ENCODE measurements around the gene WNK4.

WNK4 gene

DNA sequence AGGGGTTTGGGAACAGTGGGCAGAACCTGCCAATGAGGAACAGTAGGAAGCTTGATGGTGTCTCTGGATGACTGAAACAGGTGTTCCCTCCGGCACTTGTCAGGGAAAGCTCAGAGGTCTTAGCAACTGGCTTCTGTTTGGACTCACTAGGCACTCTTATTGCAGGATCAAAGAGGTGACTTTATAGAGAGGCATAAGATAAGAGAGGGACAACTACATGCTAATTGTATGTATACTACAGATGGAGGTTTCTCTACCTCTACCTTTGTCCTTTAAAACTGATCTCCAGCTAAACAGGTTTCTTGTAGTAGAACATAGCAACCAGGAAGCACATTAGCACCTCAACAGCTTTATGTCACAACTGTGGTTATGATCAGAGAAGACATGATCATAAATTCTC is 25.8 kb downstream of the WNK4 start:
- no peak for TF ChIP-seq GLIS3 (CRISPR knock-in tag; IDR thresholded peaks at IDR 0.05)
- TF ChIP-seq SNAI2 (CRISPR knock-in tag; IDR thresholded peaks at IDR 0.05) = no peak
- TF ChIP-seq ZC3H10 (CRISPR knock-in tag; IDR thresholded peaks at IDR 0.05) = no peak
- no peak for TF ChIP-seq RARB (CRISPR knock-in tag; IDR thresholded peaks at IDR 0.05)
- TF ChIP-seq, protein P1, sequence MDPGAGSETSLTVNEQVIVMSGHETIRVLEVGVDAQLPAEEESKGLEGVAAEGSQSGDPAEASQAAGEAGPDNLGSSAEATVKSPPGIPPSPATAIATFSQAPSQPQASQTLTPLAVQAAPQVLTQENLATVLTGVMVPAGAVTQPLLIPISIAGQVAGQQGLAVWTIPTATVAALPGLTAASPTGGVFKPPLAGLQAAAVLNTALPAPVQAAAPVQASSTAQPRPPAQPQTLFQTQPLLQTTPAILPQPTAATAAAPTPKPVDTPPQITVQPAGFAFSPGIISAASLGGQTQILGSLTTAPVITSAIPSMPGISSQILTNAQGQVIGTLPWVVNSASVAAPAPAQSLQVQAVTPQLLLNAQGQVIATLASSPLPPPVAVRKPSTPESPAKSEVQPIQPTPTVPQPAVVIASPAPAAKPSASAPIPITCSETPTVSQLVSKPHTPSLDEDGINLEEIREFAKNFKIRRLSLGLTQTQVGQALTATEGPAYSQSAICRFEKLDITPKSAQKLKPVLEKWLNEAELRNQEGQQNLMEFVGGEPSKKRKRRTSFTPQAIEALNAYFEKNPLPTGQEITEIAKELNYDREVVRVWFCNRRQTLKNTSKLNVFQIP (CRISPR knock-in tag; IDR thresholded peaks at IDR 0.05; ENCODE audit: borderline replicate concordance, low read depth) = no peak
- TF ChIP-seq BACH2 (CRISPR knock-in tag; IDR thresholded peaks at IDR 0.05; ENCODE audit: borderline replicate concordance) = no peak
- TF ChIP-seq, protein P2, sequence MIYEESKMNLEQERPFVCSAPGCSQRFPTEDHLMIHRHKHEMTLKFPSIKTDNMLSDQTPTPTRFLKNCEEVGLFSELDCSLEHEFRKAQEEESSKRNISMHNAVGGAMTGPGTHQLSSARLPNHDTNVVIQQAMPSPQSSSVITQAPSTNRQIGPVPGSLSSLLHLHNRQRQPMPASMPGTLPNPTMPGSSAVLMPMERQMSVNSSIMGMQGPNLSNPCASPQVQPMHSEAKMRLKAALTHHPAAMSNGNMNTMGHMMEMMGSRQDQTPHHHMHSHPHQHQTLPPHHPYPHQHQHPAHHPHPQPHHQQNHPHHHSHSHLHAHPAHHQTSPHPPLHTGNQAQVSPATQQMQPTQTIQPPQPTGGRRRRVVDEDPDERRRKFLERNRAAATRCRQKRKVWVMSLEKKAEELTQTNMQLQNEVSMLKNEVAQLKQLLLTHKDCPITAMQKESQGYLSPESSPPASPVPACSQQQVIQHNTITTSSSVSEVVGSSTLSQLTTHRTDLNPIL (CRISPR knock-in tag; IDR thresholded peaks at IDR 0.05; ENCODE audit: low read depth) = no peak
- TF ChIP-seq CSDC2 (CRISPR knock-in tag; IDR thresholded peaks at IDR 0.05) = no peak
- no peak for TF ChIP-seq TOX (CRISPR knock-in tag; IDR thresholded peaks at IDR 0.05; ENCODE audit: borderline replicate concordance)
- TF ChIP-seq, protein P3, sequence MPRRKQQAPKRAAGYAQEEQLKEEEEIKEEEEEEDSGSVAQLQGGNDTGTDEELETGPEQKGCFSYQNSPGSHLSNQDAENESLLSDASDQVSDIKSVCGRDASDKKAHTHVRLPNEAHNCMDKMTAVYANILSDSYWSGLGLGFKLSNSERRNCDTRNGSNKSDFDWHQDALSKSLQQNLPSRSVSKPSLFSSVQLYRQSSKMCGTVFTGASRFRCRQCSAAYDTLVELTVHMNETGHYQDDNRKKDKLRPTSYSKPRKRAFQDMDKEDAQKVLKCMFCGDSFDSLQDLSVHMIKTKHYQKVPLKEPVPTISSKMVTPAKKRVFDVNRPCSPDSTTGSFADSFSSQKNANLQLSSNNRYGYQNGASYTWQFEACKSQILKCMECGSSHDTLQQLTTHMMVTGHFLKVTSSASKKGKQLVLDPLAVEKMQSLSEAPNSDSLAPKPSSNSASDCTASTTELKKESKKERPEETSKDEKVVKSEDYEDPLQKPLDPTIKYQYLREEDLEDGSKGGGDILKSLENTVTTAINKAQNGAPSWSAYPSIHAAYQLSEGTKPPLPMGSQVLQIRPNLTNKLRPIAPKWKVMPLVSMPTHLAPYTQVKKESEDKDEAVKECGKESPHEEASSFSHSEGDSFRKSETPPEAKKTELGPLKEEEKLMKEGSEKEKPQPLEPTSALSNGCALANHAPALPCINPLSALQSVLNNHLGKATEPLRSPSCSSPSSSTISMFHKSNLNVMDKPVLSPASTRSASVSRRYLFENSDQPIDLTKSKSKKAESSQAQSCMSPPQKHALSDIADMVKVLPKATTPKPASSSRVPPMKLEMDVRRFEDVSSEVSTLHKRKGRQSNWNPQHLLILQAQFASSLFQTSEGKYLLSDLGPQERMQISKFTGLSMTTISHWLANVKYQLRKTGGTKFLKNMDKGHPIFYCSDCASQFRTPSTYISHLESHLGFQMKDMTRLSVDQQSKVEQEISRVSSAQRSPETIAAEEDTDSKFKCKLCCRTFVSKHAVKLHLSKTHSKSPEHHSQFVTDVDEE (CRISPR knock-in tag; IDR thresholded peaks at IDR 0.05) = no peak
- TF ChIP-seq OSR1 (CRISPR knock-in tag; IDR thresholded peaks at IDR 0.05) = no peak
- TF ChIP-seq PPARA (CRISPR knock-in tag; IDR thresholded peaks at IDR 0.05; ENCODE audit: borderline replicate concordance) = no peak
- no peak for TF ChIP-seq ZFP30 (CRISPR knock-in tag; IDR thresholded peaks at IDR 0.05)
- no peak for TF ChIP-seq ZNF565 (CRISPR knock-in tag; conservative IDR thresholded peaks at IDR 0.05; ENCODE audit: low read depth)
- no peak for TF ChIP-seq ZNF8 (CRISPR knock-in tag; IDR thresholded peaks at IDR 0.05)
- TF ChIP-seq ESRRG (CRISPR knock-in tag; IDR thresholded peaks at IDR 0.05) = no peak
- ATAC-seq = no peak

DNA sequence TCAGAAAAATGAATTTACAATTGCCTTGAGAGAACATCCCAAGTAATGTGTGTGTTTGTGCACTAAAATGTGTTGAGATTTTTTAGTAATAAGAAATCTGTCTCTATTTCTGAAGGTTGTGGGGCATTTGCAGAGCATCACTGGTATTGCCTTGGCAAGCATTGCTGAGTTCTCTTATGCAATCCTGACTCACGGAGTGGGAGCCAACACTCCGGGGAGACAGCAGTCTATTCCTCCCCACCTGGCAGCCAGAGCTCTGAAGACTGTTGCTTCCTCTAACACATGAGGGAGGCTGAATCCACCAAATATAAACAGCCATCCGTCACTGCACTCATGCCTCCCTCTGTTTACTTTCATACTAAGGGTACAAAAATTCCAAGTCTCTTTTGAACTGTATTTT is 28.8 kb downstream of the WNK4 start:
- ATAC-seq = peak; percentile 84
- TF ChIP-seq ZFP3 (CRISPR knock-in tag; IDR thresholded peaks at IDR 0.05) = no peak
- TF ChIP-seq, protein P2 (CRISPR knock-in tag; IDR thresholded peaks at IDR 0.05; ENCODE audit: low read depth) = no peak
- TF ChIP-seq, protein P4, sequence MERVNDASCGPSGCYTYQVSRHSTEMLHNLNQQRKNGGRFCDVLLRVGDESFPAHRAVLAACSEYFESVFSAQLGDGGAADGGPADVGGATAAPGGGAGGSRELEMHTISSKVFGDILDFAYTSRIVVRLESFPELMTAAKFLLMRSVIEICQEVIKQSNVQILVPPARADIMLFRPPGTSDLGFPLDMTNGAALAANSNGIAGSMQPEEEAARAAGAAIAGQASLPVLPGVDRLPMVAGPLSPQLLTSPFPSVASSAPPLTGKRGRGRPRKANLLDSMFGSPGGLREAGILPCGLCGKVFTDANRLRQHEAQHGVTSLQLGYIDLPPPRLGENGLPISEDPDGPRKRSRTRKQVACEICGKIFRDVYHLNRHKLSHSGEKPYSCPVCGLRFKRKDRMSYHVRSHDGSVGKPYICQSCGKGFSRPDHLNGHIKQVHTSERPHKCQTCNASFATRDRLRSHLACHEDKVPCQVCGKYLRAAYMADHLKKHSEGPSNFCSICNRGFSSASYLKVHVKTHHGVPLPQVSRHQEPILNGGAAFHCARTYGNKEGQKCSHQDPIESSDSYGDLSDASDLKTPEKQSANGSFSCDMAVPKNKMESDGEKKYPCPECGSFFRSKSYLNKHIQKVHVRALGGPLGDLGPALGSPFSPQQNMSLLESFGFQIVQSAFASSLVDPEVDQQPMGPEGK (CRISPR knock-in tag; IDR thresholded peaks at IDR 0.05; ENCODE audit: borderline replicate concordance) = peak; percentile 72; the same call in 1 of the 2 replicates
- no peak for TF ChIP-seq ZNF8 (CRISPR knock-in tag; IDR thresholded peaks at IDR 0.05)
- no peak for TF ChIP-seq ZC3H10 (CRISPR knock-in tag; IDR thresholded peaks at IDR 0.05)

DNA sequence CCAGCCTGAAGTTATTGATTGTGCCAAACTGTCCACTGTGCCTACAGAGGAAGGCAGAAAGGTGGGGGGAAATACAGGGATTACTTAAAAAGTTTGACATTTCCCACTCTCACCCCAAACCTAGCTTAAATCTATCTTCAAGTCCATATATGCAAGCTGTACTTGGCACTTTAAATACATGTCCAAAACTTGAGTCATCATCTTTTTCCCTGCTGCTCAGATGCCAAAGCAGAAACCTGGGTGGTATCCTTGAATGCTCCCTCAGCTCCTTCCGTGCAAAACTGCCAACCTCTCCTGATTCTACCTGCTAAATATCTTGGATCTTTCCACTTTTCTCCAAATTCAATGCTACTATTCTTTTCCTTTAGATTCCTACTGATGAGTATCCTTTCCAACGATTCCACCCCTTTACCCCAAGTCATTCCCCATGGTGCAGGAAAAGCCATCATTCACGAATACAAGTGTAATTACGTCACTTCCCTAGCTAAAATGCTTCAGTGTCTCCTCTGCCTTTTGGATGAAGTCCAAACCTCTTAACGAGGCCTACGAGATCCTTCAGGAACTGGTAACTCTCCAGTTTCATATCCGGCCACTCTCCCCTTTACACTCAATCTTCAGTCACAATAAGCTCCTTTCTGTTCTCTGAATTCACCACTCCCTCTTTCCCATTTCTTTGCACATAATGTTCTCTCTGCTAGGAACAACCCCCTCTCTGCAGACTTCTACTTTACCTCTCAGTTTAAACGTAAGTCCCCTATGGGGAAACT is 34.4 kb downstream of the WNK4 start:
- ATAC-seq = peak; percentile 82
- no peak for TF ChIP-seq ESRRG (CRISPR knock-in tag; IDR thresholded peaks at IDR 0.05)
- no peak for TF ChIP-seq ARNTL (CRISPR knock-in tag; IDR thresholded peaks at IDR 0.05; ENCODE audit: borderline replicate concordance, low read depth)
- no peak for TF ChIP-seq TOX (CRISPR knock-in tag; IDR thresholded peaks at IDR 0.05; ENCODE audit: borderline replicate concordance)
- no peak for TF ChIP-seq ISL1 (CRISPR knock-in tag; IDR thresholded peaks at IDR 0.05)
- TF ChIP-seq ZFP30 (CRISPR knock-in tag; IDR thresholded peaks at IDR 0.05) = no peak
- TF ChIP-seq TCF4 (CRISPR knock-in tag; IDR thresholded peaks at IDR 0.05; ENCODE audit: borderline replicate concordance) = no peak
- TF ChIP-seq, protein P3 (CRISPR knock-in tag; IDR thresholded peaks at IDR 0.05) = no peak
- TF ChIP-seq ZNF8 (CRISPR knock-in tag; IDR thresholded peaks at IDR 0.05) = no peak
